Activated CD4-positive, alpha-beta memory T cell treated with anti-CD3 and anti-CD28 coated beads, Interleukin-2, amount 10 ng/mL, durations not matched to agents 7 days and 5 days (primary cell): ENCODE results near the gene KLK10. TPM values are rescaled to one million over a fixed set of nuclear protein-coding genes. Genes with fewer than 3 reads are reported as not detected.
"Not testable (repeated sequence)": the region's sequence is repeated elsewhere in the genome, so short reads cannot be mapped to it uniquely, and the experiment has no call there.

ENCODE experiments used
- CTCF ChIA-PET: fragments of 350-600 bp; sonication (Branson Sonifier 250); formaldehyde crosslinking; loops from one replicate; lab custom pipeline; 2021; ENCODE audit warnings: antibody characterized with exemption, inconsistent platforms; lab: Charles Lee
- POLR2A ChIA-PET: fragments of 350-600 bp; sonication (Branson Sonifier 250); formaldehyde crosslinking; loops from one replicate; lab custom pipeline; 2021; ENCODE audit warnings: antibody characterized with exemption; lab: Charles Lee
- DNase-seq: peaks from one replicate; pipeline ENCODE4 v3.0.0-alpha.2; 2020
- H3K27ac Mint-ChIP-seq: one replicate; pipeline ENCODE4 v1.8.0; 2021; ENCODE audit warnings: mild to moderate bottlenecking, mixed read lengths
- H3K27me3 Mint-ChIP-seq: one replicate; pipeline ENCODE4 v1.8.0; 2021; ENCODE audit warnings: mixed read lengths
- H3K36me3 Mint-ChIP-seq: one replicate; pipeline ENCODE4 v1.8.0; 2021; ENCODE audit warnings: low read depth, mixed read lengths
- H3K4me1 Mint-ChIP-seq: one replicate; pipeline ENCODE4 v1.8.0; 2021; ENCODE audit warnings: mixed read lengths
- H3K4me3 Mint-ChIP-seq: one replicate; pipeline ENCODE4 v1.8.0; 2021; ENCODE audit warnings: mild to moderate bottlenecking, mixed read lengths
- H3K9me3 Mint-ChIP-seq: one replicate; pipeline ENCODE4 v1.8.0; 2021; ENCODE audit warnings: mixed read lengths
- total RNA-seq, 2 experiments: library from RNA; stranded (reverse); gene quantifications; one replicate each; pipeline ENCODE4 v1.2.3, GENCODE V29; 2021

Gene KLK10
- total RNA-seq, 2 experiments from 2014 or later = not detected

DNA sequence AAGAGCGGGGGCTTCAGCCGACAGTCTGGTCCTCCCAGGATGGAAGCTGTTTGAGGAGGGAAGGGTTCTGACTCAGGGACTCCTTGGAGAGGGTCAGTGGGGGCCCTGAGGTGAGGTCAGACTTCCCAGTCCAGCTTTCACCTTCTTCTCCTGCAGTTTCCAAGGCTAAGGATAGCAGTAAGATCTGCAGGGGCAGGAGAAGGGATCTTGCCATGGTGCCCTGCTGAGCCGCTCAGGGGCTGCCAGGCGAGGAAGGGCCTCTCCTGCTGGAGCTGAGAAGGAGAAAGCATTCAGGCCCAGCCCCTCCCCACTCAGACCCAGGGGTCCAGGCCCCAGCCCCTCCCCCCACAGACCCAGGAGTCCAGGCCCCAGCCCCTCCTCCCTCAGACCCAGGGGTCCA is 37.3 kb downstream of the KLK10 start:
- Mint-ChIP-seq H3K9me3 (no peaks in the 10 kb centered on the region), H3K36me3 (no peaks in the 10 kb centered on the region), H3K27ac (no peak overlapping the region), H3K4me3 (no peak overlapping the region), H3K27me3 (peaks cover 12% of the 10 kb centered on the region), H3K4me1 (no peaks in the 10 kb centered on the region)
- no peak for DNase-seq
- POLR2A ChIA-PET = no interaction called here
- CTCF ChIA-PET = no interaction called here

DNA sequence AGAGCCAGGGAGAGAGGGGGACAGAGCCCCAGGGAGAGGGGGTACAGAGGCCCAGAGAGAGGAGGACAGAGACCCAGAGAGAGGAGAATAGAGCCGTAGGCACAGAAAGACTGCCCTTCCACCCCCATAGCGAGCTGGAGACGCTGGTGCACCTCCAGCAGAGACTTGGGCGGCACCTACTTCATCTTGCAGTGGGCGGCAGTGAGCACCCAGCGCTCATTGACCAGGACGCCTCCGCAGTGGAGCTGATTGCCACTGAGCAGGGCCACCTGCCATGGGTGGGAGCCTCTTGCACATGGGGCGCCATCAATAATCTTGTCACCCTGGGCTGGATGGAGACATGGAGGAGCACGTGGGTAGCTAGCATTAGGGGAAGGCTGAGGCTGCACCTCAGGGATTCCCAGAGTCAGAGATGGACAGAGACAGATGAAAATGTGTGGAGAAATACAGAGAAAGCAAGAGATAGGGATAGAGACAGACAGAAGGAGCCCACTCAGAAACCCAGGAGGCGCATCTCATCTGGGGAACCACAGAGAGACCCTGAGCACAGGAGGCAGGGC is 37.8 kb downstream of the KLK10 start:
- Mint-ChIP-seq H3K36me3 (no peaks in the 10 kb centered on the region), H3K27ac (no peak overlapping the region), H3K4me1 (no peaks in the 10 kb centered on the region), H3K4me3 (no peak overlapping the region), H3K27me3 (peaks cover 14% of the 10 kb centered on the region), H3K9me3 (no peaks in the 10 kb centered on the region)
- no peak for DNase-seq
- ChIA-PET CTCF (no interaction called here), POLR2A (no interaction called here)

DNA sequence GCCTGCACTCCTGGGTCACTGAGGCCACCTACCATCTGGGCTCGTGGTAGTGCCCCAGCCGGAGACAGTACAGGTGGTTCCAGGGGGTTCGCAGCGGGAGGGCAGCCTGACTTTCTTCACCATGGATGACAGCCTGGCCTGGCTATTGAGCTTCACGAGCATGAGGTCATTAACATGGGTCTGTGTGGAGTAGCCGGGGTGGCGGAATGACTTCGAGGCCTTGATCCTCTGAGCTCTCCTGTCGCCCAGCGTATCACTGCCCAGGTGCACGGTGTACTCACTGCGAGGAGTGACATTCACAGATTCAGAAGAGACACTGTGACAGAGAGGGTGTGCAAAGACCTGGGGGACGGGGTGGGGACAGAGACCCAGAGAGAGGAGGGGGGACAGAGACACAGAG is 39.3 kb downstream of the KLK10 start:
- H3K4me3 Mint-ChIP-seq = no peak overlapping the region
- no peaks in the 10 kb centered on the region for H3K36me3 Mint-ChIP-seq
- H3K27ac Mint-ChIP-seq = no peak overlapping the region
- H3K9me3 Mint-ChIP-seq = no peaks in the 10 kb centered on the region
- peaks cover 10% of the 10 kb centered on the region for H3K27me3 Mint-ChIP-seq
- ChIA-PET CTCF (no interaction called here), POLR2A (no interaction called here)
- no peaks in the 10 kb centered on the region for H3K4me1 Mint-ChIP-seq
- no peak for DNase-seq

DNA sequence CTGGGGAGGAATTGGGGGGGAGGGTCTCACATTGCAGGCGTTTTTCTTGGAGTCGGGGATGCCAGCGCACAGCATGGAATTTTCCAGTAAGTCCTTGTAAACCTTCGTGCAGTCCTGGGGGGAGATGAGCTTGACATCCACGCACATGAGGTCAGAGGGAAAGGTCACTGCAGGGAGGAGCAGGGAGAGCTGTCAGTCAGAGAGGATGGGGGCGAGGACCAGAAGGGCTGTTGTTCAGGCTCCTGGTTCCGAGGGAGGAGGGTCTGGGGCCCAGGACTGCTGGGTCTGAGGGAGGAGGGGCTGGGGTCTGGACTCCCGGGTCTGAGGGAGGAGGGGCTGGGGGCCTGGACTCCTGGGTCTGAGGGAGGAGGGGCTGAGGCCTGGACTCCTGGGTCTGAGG is 39.8 kb downstream of the KLK10 start:
- no peak overlapping the region for H3K27ac Mint-ChIP-seq
- POLR2A ChIA-PET = no interaction called here
- H3K36me3 Mint-ChIP-seq = no peaks in the 10 kb centered on the region
- CTCF ChIA-PET = no interaction called here
- H3K27me3 Mint-ChIP-seq = peaks cover 7% of the 10 kb centered on the region
- no peaks in the 10 kb centered on the region for H3K4me1 Mint-ChIP-seq
- H3K9me3 Mint-ChIP-seq = no peaks in the 10 kb centered on the region
- H3K4me3 Mint-ChIP-seq = no peak overlapping the region
- no peak for DNase-seq

DNA sequence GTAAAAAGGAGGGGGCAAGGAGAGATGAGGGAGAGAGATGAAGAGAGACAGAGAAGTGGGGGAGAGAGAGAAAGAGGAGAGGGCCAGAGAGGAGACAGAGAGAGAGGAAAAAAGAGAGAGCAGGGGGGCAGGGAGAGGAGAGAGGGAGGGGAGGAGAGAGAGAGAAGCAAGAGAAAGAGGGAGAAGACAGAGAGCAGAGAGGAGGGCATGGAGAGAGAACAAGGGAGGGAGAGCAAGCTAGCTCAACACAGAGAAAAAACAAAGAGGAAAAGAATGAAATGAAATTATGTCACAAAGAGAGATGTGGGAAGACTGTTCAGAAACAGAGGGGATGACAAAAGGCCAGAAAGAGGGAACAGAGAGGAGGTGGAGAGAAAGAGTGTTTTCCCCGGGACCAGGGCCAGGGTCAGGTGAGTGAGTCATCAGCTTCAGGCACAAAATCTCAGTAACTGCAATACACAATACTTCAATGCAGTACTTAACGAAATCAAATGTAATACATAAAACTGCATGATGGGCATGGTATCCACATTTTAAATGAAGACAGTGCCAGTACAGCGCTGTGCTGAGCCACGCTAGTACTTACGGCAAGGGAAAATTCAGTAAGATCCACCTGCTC is 40.6 kb downstream of the KLK10 start:
- Mint-ChIP-seq H3K9me3 (no peaks in the 10 kb centered on the region), H3K4me1 (no peaks in the 10 kb centered on the region), H3K4me3 (no peak overlapping the region), H3K36me3 (no peaks in the 10 kb centered on the region), H3K27ac (no peak overlapping the region), H3K27me3 (peaks cover 7% of the 10 kb centered on the region)
- CTCF ChIA-PET = no interaction called here
- POLR2A ChIA-PET = no interaction called here
- no peak for DNase-seq

DNA sequence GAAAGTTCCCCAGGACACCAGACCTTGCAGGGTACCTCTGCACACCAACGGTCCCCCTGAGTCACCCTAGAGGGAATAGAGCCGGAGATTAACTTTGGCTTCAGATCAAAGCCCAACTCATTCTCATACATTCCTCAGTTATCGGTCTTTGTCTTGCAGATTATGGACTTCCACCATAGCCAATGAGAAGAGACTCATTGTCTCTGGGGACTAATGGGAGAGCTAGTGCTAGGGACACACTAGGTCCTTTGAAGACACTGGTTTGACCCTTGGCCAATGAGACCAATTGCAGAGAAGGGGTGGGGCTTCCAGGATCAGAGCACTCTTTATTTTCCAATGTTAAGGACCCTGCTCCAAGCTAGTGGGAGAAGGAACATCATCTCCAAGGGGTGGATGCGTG is 41.9 kb downstream of the KLK10 start:
- peaks cover 7% of the 10 kb centered on the region for H3K27me3 Mint-ChIP-seq
- no peak overlapping the region for H3K4me3 Mint-ChIP-seq
- H3K36me3 Mint-ChIP-seq = no peaks in the 10 kb centered on the region
- CTCF ChIA-PET = no interaction called here
- POLR2A ChIA-PET = no interaction called here
- no peaks in the 10 kb centered on the region for H3K4me1 Mint-ChIP-seq
- H3K27ac Mint-ChIP-seq = no peak overlapping the region
- DNase-seq = no peak
- H3K9me3 Mint-ChIP-seq = no peaks in the 10 kb centered on the region

DNA sequence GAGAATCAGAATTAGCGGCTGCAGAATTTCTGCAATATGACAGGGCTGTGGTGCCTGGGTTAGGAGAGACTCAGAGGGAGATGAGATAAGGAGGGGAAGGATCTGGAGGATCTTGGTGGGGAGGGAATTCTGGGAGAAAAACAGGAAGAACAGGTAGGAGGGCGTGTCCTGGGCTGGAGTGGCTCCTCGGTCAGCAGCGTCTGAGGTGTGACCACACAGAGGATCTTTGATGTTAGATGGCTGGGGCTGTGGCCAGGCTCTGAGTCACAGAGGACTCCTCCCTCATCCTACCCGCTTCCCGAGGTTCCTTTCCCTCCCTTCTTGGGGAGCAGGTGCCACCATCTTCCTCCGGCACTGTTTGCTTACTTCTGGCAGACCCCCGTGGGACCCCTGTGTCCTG is 43.7 kb downstream of the KLK10 start:
- CTCF ChIA-PET = no interaction called here
- H3K27ac Mint-ChIP-seq = no peak overlapping the region
- no peaks in the 10 kb centered on the region for H3K36me3 Mint-ChIP-seq
- DNase-seq = no peak
- no peak overlapping the region for H3K4me3 Mint-ChIP-seq
- POLR2A ChIA-PET = no interaction called here
- peaks cover 5% of the 10 kb centered on the region for H3K27me3 Mint-ChIP-seq
- H3K4me1 Mint-ChIP-seq = no peaks in the 10 kb centered on the region
- H3K9me3 Mint-ChIP-seq = no peaks in the 10 kb centered on the region

DNA sequence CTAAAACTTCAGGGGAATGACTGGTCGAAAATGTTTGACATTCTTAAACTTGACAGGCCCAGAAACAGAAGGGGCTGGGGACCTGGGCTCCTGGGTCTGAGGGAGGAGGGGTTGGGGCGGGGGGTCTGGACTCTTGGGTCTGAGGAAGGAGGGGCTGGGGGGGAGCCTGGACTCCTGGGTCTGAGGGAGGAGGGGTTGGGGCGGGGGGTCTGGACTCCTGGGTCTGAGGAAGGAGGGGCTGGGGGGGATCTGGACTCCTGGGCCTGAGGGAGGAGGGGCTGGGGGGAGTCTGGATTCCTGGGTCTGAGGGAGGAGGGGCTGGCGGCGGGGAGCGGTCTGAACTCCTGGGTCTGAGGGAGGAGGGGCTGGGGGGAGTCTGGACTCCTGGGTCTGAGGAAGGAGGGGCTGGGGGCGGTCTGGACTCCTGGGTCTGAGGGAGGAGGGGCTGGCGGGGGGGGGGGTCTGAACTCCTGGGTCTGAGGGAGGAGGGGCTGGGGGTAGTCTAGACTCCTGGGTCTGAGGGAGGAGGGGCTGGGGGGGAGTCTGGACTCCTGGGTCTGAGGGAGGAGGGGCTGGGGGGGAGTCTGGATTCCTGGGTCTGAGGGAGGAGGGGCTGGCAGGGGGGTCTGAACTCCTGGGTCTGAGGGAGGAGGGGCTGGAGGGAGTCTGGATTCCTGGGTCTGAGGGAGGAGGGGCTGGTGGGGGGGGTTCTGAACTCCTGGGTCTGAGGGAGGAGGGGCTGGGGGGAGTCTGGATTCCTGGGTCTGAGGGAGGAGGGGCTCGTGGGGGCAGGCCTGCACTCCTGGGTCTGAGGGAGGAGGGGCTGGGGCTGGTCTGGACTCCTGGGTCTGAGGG is 44.6 kb downstream of the KLK10 start:
- Mint-ChIP-seq H3K27ac (no peak overlapping the region), H3K27me3 (peaks cover 5% of the 10 kb centered on the region), H3K9me3 (no peaks in the 10 kb centered on the region), H3K4me1 (no peaks in the 10 kb centered on the region), H3K4me3 (no peak overlapping the region), H3K36me3 (no peaks in the 10 kb centered on the region)
- DNase-seq = no peak
- CTCF ChIA-PET = no interaction called here
- POLR2A ChIA-PET = no interaction called here

DNA sequence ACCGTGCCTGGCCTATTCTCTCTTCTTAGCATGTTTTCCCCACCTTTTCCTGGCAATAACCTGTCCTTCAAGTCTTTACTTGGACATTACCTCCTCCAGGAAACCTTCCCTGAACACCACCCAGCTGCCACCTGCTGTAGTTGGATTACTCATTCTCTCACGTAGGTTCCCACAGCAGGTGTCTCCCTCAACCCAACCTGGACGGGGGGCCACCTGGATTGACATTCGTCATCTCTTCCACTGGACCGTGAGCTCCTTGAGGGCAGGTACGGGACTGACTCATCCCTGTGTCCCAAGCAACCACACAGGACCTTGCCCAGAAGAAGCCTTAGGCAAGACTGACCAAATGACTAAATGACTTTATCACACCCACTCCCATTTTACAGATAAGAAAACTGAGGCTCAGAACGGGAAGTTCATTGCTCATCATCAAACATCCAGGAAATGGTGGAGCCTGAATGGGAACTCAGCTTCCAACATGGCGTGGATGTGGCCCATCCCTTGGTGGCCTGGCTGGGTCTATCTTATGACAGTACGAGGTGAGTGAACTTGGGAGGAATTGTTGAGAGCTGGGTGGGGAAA is 46.6 kb downstream of the KLK10 start:
- POLR2A ChIA-PET = no interaction called here

DNA sequence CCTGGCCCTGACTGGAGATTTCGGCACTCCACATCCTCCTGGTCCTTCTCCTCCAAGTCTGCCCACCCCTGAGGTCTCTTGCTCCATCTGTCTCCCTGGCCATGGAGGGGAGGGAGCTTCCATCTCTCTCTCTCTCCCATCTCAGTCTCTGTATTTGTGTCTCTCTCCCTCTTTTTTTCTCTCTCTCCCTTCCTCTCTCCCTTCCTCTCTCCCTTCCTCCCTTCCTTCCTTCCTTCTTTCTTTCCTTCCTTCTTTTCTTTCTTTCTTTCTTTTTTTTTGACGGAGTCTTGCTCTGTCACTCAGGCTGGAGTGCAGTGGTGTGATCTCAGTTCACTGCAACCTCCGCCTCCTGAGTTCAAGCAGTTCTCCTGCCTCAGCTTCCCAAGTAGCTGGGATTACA is 49.7 kb downstream of the KLK10 start:
- H3K36me3 Mint-ChIP-seq, DNase-seq, CTCF ChIA-PET, H3K9me3 Mint-ChIP-seq, POLR2A ChIA-PET, H3K27ac Mint-ChIP-seq, H3K4me1 Mint-ChIP-seq, H3K27me3 Mint-ChIP-seq, H3K4me3 Mint-ChIP-seq: not testable (repeated sequence)

More for the DNA sequence above, 46.6 kb downstream of the KLK10 start:
- Mint-ChIP-seq H3K9me3 (no peaks in the 10 kb centered on the region), H3K4me1 (no peaks in the 10 kb centered on the region), H3K27me3 (peaks cover 5% of the 10 kb centered on the region), H3K36me3 (no peaks in the 10 kb centered on the region), H3K27ac (no peak overlapping the region), H3K4me3 (no peak overlapping the region)
- DNase-seq = no peak
- CTCF ChIA-PET = interaction anchor here (0.6 kb wide), 1 partner anchor 772 kb away, joined by 3 read pairs; no protein-coding TSS in a partner anchor

DNA sequence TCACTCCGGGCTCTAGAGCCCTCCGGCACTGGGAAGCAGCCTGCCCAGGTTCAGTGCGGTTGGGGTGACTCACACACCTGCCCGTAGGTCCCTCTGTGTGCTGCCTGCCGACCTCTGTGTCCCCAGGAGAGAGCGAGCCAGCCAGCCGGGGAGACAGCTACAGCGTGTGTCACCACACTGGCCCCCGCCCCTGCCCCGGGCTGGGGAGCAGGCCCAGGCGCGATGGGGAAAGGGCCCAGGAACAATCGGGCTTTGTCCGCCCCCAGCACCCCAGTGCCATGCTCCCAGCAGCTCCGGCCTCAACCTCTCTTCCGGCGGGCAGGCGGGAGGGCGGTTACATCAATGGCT is 50.1 kb downstream of the KLK10 start, which contains the start of gene KLK6:
Gene KLK6 (minus strand): TSS at position 179 of the 348 bp plus-strand sequence. CDS start 1,487 bp downstream, outside the sequence.
- POLR2A ChIA-PET = no interaction called here
- H3K27me3 Mint-ChIP-seq = no peaks in the 10 kb centered on the region
- no peak for DNase-seq
- no peaks in the 10 kb centered on the region for H3K4me1 Mint-ChIP-seq
- no peaks in the 10 kb centered on the region for H3K9me3 Mint-ChIP-seq
- no peak within 1 kb of the TSS for H3K4me3 Mint-ChIP-seq
- CTCF ChIA-PET = no interaction called here
- H3K27ac Mint-ChIP-seq = no peak within 1 kb of the TSS
- no peaks in the 10 kb centered on the region for H3K36me3 Mint-ChIP-seq

DNA sequence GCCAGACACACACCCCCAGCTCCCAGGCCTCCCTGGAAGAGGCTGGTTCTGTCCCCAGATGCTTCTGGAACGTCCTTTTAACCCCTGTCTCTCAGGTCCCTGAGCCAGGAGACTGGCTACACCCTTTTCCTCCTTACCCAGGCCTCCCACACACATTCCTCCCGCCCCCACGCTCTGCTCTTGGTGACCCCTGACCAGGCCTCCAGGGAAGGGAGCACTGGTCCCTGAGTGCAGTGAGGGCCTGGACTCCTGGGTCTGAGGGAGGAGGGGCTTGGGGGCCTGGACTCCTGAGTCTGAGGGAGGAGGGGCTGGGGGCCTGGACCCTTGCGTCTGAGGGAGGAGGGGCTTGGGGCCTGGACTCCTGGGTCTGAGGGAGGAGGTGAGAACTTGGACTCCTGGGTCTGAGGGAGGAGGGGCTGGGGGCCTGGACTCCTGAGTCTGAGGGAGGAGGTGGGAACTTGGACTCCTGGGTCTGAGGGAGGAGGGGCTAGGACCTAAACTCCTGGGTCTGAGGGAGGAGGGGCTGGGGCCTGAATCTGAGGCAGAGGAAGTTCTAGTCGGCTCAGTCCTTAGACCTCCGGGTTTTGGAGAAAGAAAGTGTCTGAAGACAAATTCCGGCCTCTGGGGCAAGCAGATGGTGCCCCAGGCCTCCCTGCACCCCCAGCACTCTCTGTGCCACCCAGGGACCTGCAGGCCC is 50.6 kb downstream of the KLK10 start:
- H3K4me1 Mint-ChIP-seq = no peaks in the 10 kb centered on the region
- ChIA-PET POLR2A (no interaction called here), CTCF (interaction anchor here (0.6 kb wide), 1 partner anchor 234 kb away, joined by 5 read pairs; no protein-coding TSS in a partner anchor)
- H3K27me3 Mint-ChIP-seq = no peaks in the 10 kb centered on the region
- no peak overlapping the region for H3K27ac Mint-ChIP-seq
- H3K36me3 Mint-ChIP-seq = no peaks in the 10 kb centered on the region
- DNase-seq = no peak
- H3K4me3 Mint-ChIP-seq = no peak overlapping the region
- H3K9me3 Mint-ChIP-seq = no peaks in the 10 kb centered on the region
